ENCODE measurements around the gene ECE1.
"Not testable (repeated sequence)": the region's sequence is repeated elsewhere in the genome, so short reads cannot be mapped to it uniquely, and the experiment has no call there.

Gene ECE1

GRCh38 chr1:21200767-21201166 lies 89.5 kb downstream of the ECE1 start:
- H3K4me1 Mint-ChIP-seq, result no peaks in the 10 kb centered on the region
- H3K27ac Mint-ChIP-seq, result no peak overlapping the region
- H3K36me3 Mint-ChIP-seq (ENCODE audit: low read depth), result no peaks in the 10 kb centered on the region
- no peak overlapping the region for H3K4me3 Mint-ChIP-seq
- peaks cover 10% of the 10 kb centered on the region for H3K27me3 Mint-ChIP-seq (ENCODE audit: low read depth)
- TF ChIP-seq, protein P1, sequence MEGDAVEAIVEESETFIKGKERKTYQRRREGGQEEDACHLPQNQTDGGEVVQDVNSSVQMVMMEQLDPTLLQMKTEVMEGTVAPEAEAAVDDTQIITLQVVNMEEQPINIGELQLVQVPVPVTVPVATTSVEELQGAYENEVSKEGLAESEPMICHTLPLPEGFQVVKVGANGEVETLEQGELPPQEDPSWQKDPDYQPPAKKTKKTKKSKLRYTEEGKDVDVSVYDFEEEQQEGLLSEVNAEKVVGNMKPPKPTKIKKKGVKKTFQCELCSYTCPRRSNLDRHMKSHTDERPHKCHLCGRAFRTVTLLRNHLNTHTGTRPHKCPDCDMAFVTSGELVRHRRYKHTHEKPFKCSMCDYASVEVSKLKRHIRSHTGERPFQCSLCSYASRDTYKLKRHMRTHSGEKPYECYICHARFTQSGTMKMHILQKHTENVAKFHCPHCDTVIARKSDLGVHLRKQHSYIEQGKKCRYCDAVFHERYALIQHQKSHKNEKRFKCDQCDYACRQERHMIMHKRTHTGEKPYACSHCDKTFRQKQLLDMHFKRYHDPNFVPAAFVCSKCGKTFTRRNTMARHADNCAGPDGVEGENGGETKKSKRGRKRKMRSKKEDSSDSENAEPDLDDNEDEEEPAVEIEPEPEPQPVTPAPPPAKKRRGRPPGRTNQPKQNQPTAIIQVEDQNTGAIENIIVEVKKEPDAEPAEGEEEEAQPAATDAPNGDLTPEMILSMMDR (IDR thresholded peaks at IDR 0.05; ENCODE audit: unreplicated experiment in 3 of 3), result no peak
- H3K9me3 Mint-ChIP-seq, result no peaks in the 10 kb centered on the region

DNA sequence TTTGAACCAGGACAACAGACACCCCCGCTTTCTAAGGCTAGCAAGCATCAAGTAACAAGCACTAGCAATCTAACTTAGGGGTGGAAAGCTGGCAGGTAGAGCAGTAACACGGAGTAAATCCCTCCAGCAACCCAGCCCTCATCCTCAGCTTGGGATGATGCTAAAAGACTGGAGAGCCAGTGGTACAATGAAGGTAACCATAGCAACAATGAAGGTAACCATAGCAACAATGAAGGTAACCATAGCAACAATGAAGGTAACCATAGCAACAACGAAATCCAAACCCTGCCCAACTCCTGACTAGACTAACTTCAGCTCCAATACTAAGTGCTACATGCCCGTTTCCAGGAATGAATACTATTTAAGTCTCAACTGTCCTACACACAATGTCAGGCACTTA lies 91.3 kb downstream of the ECE1 start:
- Mint-ChIP-seq H3K4me3 (no peak overlapping the region), H3K36me3 (ENCODE audit: low read depth) (no peaks in the 10 kb centered on the region), H3K4me1 (no peaks in the 10 kb centered on the region), H3K27me3 (ENCODE audit: low read depth) (peaks cover 16% of the 10 kb centered on the region), H3K9me3 (no peaks in the 10 kb centered on the region), H3K27ac (no peak overlapping the region)
- TF ChIP-seq, protein P1 (IDR thresholded peaks at IDR 0.05; ENCODE audit: unreplicated experiment in 3 of 3), result no peak

GRCh38 chr1:21192871-21193270 lies 97.4 kb downstream of the ECE1 start:
- H3K4me3 Mint-ChIP-seq, result no peak overlapping the region
- peaks cover 18% of the 10 kb centered on the region for H3K4me1 Mint-ChIP-seq
- H3K27me3 Mint-ChIP-seq (ENCODE audit: low read depth), result peaks cover 27% of the 10 kb centered on the region
- no peaks in the 10 kb centered on the region for H3K36me3 Mint-ChIP-seq (ENCODE audit: low read depth)
- H3K27ac Mint-ChIP-seq, result no peak overlapping the region
- no peaks in the 10 kb centered on the region for H3K9me3 Mint-ChIP-seq
- TF ChIP-seq, protein P1 (IDR thresholded peaks at IDR 0.05; ENCODE audit: unreplicated experiment in 3 of 3), result no peak

- peaks cover 22% of the 10 kb centered on the region for H3K27me3 Mint-ChIP-seq (ENCODE audit: low read depth)
- H3K4me1 Mint-ChIP-seq, result peaks cover 18% of the 10 kb centered on the region
- H3K9me3 Mint-ChIP-seq, result no peaks in the 10 kb centered on the region
- TF ChIP-seq, protein P1 (IDR thresholded peaks at IDR 0.05; ENCODE audit: unreplicated experiment in 3 of 3), result no peak
- H3K4me3 Mint-ChIP-seq, result no peak overlapping the region
- no peaks in the 10 kb centered on the region for H3K36me3 Mint-ChIP-seq (ENCODE audit: low read depth)
- no peak overlapping the region for H3K27ac Mint-ChIP-seq
Observed at GRCh38 chr1:21192284-21192683, 98.0 kb downstream of the ECE1 start.

DNA sequence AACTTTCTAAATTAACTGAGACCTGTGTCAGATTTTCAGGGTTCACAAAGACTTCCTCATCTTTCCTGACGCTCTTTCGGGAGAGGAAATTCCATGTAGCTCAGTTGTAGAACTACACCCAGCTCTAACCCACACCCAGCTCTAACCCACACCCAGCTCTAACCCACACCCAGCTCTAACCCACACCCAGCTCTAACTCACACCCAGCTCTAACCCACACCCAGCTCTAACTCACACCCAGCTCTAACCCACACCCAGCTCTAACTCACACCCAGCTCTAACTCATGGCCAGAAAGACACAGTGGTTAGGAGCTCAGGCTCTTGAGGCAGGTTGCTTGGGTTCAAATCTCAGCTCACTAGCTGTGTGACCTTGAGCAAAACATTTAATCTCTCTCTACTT lies 99.5 kb downstream of the ECE1 start:
- not testable (repeated sequence) for H3K27ac Mint-ChIP-seq; H3K4me3 Mint-ChIP-seq; H3K9me3 Mint-ChIP-seq; H3K36me3 Mint-ChIP-seq (ENCODE audit: low read depth)
- peaks cover 18% of the 10 kb centered on the region for H3K4me1 Mint-ChIP-seq
- peaks cover 18% of the 10 kb centered on the region for H3K27me3 Mint-ChIP-seq (ENCODE audit: low read depth)

DNA sequence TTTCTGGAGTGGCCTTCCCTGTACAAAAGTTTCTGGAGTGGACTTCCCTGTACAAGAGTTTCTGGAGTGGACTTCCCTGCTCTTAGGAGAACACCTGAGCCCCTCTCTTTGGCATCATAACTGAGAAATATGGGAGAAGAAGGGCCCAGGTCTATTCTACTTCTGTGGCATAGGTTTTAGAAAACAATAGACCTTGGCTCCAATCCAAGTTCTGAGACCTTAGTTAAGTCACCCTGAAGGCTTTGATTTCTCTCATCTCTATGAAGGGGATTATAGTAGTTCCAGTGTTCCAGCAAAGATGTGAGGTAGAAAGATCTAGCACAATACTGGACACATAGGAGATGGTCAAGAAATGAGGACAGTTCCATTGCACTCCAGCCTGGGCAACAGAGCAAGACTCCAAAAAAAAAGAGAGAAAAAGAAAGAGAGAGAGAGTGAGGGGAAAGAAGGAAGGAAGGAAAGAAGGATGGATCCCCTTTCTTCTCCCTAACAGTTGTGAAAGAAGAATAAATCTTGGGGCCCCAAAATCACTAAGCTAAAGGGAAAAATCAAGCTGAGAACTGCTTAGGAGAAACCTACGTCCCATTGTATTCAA lies 100.3 kb downstream of the ECE1 start:
- H3K27me3 Mint-ChIP-seq (ENCODE audit: low read depth), result peaks cover 13% of the 10 kb centered on the region
- TF ChIP-seq, protein P1 (IDR thresholded peaks at IDR 0.05; ENCODE audit: unreplicated experiment in 3 of 3), result no peak
- no peaks in the 10 kb centered on the region for H3K36me3 Mint-ChIP-seq (ENCODE audit: low read depth)
- no peak overlapping the region for H3K27ac Mint-ChIP-seq
- H3K9me3 Mint-ChIP-seq, result no peaks in the 10 kb centered on the region
- no peak overlapping the region for H3K4me3 Mint-ChIP-seq
- peaks cover 18% of the 10 kb centered on the region for H3K4me1 Mint-ChIP-seq

Data from nephron (organoid).